Osteocyte (in vitro differentiated cells): ENCODE measurements around the gene DGLUCY. TPM values are rescaled to one million over a fixed set of nuclear protein-coding genes. Genes with fewer than 3 reads are reported as not detected.
"Not testable (repeated sequence)": the region's sequence is repeated elsewhere in the genome, so short reads cannot be mapped to it uniquely, and the experiment has no call there.

ENCODE experiments used
- DNase-seq: peaks from one replicate; pipeline ENCODE4 v3.0.0; 2021; ENCODE audit warnings: mixed read lengths; ENCODE audit not compliant: unreplicated experiment; ENCODE audit errors: extremely low spot score
- H3K27ac Mint-ChIP-seq: one replicate; pipeline ENCODE4 v1.8.0; 2021; ENCODE audit warnings: mild to moderate bottlenecking, mixed read lengths; ENCODE audit not compliant: unreplicated experiment
- H3K27me3 Mint-ChIP-seq: one replicate; pipeline ENCODE4 v1.8.0; 2021; ENCODE audit warnings: mixed read lengths; ENCODE audit not compliant: unreplicated experiment
- H3K36me3 Mint-ChIP-seq: one replicate; pipeline ENCODE4 v1.8.0; 2021; ENCODE audit warnings: mixed read lengths; ENCODE audit not compliant: unreplicated experiment
- H3K4me1 Mint-ChIP-seq: one replicate; pipeline ENCODE4 v1.8.0; 2021; ENCODE audit warnings: mixed read lengths; ENCODE audit not compliant: unreplicated experiment
- H3K4me3 Mint-ChIP-seq: one replicate; pipeline ENCODE4 v1.8.0; 2021; ENCODE audit warnings: mild to moderate bottlenecking, moderate library complexity, mixed read lengths; ENCODE audit not compliant: unreplicated experiment
- H3K9me3 Mint-ChIP-seq: one replicate; pipeline ENCODE4 v1.8.0; 2021; ENCODE audit warnings: mixed read lengths; ENCODE audit not compliant: unreplicated experiment
- total RNA-seq: library from RNA; stranded (reverse); gene quantifications from 2 replicates; pipeline ENCODE4 v1.2.1, GENCODE V29; 2021
- TF ChIP-seq, protein P1 (sequence below): fragments of 200-600 bp; sonication (generic); IDR thresholded peaks from 2 replicates; pipeline ENCODE4 v1.5.0; 2021; ENCODE audit warnings: antibody characterized with exemption, mild to moderate bottlenecking, moderate library complexity

Gene DGLUCY
- total RNA-seq, 1 donor from 2014 or later: 20.4 TPM

DNA sequence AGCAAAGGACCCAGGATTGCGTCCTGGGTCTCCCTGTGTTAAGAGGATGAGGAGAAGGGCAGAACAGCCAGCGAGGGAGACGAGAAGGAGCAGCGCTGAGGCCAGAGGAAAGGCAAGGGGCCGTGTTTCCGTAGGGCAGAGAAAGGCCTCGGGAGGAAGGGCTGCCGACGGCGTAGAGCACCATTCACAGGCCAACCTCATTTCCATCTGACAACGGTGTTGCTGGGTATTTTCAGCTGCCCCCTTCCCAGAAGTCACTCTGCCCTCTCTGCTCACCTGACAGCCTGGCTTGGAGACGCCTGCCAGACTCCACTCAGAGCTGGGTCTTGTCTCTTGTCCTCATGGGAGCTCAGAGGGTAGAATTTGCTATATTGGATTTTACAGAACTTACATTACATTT is 79.2 kb downstream of the DGLUCY start:
- TF ChIP-seq, protein P1, sequence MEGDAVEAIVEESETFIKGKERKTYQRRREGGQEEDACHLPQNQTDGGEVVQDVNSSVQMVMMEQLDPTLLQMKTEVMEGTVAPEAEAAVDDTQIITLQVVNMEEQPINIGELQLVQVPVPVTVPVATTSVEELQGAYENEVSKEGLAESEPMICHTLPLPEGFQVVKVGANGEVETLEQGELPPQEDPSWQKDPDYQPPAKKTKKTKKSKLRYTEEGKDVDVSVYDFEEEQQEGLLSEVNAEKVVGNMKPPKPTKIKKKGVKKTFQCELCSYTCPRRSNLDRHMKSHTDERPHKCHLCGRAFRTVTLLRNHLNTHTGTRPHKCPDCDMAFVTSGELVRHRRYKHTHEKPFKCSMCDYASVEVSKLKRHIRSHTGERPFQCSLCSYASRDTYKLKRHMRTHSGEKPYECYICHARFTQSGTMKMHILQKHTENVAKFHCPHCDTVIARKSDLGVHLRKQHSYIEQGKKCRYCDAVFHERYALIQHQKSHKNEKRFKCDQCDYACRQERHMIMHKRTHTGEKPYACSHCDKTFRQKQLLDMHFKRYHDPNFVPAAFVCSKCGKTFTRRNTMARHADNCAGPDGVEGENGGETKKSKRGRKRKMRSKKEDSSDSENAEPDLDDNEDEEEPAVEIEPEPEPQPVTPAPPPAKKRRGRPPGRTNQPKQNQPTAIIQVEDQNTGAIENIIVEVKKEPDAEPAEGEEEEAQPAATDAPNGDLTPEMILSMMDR: no peak
- Mint-ChIP-seq H3K4me1 (no peaks in the 10 kb centered on the region), H3K27ac (no peak overlapping the region), H3K9me3 (no peaks in the 10 kb centered on the region), H3K27me3 (no peaks in the 10 kb centered on the region), H3K36me3 (peaks cover 24% of the 10 kb centered on the region), H3K4me3 (no peak overlapping the region)
- DNase-seq: no peak

DNA sequence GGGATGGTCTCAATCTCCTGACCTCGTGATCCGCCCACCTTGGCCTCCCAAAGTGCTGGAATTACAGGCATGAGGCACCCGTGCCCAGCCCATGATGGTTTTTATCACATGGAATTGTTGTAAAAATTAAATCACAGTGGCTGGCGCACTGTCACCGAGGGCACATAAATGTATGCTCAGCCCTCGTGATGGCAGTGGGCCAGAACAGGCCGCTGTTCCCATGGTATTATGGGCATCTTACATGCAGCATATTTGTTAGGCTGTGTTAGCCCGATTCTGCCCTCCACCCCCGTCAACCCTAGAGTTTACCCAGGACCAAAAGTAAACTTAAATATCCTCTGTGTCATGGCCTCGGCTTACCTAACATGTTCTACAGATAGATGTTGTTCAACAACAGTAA is 82.0 kb downstream of the DGLUCY start:
- Mint-ChIP-seq H3K36me3 (peaks cover 27% of the 10 kb centered on the region), H3K4me1 (no peaks in the 10 kb centered on the region), H3K4me3 (no peak overlapping the region), H3K27me3 (no peaks in the 10 kb centered on the region), H3K27ac (no peak overlapping the region), H3K9me3 (peaks cover 4% of the 10 kb centered on the region)
- TF ChIP-seq, protein P1: no peak
- DNase-seq: no peak

GRCh38 chr14:91197631-91198030 is 83.8 kb downstream of the DGLUCY start:
- TF ChIP-seq, protein P1: no peak
- H3K27me3 Mint-ChIP-seq: no peaks in the 10 kb centered on the region
- H3K36me3 Mint-ChIP-seq: peaks cover 27% of the 10 kb centered on the region
- no peak overlapping the region for H3K27ac Mint-ChIP-seq
- peaks cover 4% of the 10 kb centered on the region for H3K4me1 Mint-ChIP-seq
- peaks cover 6% of the 10 kb centered on the region for H3K9me3 Mint-ChIP-seq
- H3K4me3 Mint-ChIP-seq: no peak overlapping the region
- DNase-seq: no peak

- peaks cover 39% of the 10 kb centered on the region for H3K36me3 Mint-ChIP-seq
- not testable (repeated sequence) for H3K4me3 Mint-ChIP-seq, H3K4me1 Mint-ChIP-seq, H3K27ac Mint-ChIP-seq, H3K27me3 Mint-ChIP-seq, H3K9me3 Mint-ChIP-seq, DNase-seq
Measured at GRCh38 chr14:91200802-91201201, 86.9 kb downstream of the DGLUCY start.

DNA sequence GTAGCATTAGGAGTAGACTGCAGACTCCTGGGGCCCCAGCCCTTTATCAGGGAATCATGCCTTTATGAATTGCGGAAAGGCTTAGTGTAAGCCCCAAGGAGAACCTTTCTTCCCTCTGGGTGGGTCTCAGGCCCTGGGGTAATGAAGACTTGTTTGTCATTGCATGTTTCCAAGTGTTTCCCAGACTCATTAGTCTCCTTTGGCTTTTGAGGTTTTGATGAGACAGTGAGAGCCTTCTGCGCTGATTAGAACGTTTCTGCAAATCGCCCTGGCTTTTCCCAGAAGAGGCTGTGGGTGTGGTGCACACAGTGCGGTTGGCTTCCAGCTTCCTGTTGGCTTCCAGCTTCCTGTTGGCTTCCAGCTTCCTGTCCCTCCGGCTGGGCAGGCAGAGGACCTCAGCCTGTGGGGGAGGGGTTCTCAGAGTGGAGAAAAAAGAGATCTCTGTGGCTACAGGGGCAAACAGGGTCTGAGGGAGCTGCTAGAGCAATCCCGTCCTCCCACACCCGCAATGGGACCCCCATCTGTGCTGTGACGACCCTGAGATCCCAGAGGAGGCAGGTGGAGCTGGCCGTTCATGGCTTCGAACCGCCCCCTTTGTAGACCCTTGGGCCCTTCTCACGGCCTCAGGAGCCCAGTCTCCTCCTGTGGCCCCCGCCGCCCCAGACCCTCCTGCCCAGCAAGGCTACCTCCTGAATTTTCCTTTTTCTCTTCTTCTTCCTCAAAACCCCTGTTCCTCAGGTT is 88.5 kb downstream of the DGLUCY start:
- Mint-ChIP-seq H3K4me3 (no peak overlapping the region), H3K27me3 (no peaks in the 10 kb centered on the region), H3K36me3 (peaks cover 32% of the 10 kb centered on the region), H3K9me3 (peaks cover 6% of the 10 kb centered on the region), H3K27ac (no peak overlapping the region), H3K4me1 (peaks cover 8% of the 10 kb centered on the region)
- TF ChIP-seq, protein P1: no peak
- no peak for DNase-seq
